Islet of Langerhans (tissue), 1 donor: Measurements from ENCODE around the gene PLA2G4E.

ENCODE experiments used
- FAIRE-seq: peaks from one replicate; lab custom pipeline; 2011; peaks lifted over from hg19 to GRCh38; lab: Jason Lieb, UNC

Gene PLA2G4E

GRCh38 chr15:41992151-41992802, 28.6 kb downstream of the PLA2G4E start:
- no peak for FAIRE-seq

- FAIRE-seq: no peak
These were observed 30.2 kb downstream of the PLA2G4E start for GRCh38 chr15:41990691-41991090.

GRCh38 chr15:41990243-41990605, 30.6 kb downstream of the PLA2G4E start:
- no peak for FAIRE-seq

GRCh38 chr15:41989573-41990242, 31.1 kb downstream of the PLA2G4E start:
- FAIRE-seq: no peak

- FAIRE-seq: no peak
These were observed 31.8 kb downstream of the PLA2G4E start for GRCh38 chr15:41988896-41989572.

GRCh38 chr15:41987925-41988275, 32.9 kb downstream of the PLA2G4E start:
- no peak for FAIRE-seq

GRCh38 chr15:41987246-41987924, 33.5 kb downstream of the PLA2G4E start:
- FAIRE-seq: no peak

GRCh38 chr15:41985236-41986160, 35.3 kb downstream of the PLA2G4E start:
- no peak for FAIRE-seq

GRCh38 chr15:41984622-41985021, 36.2 kb downstream of the PLA2G4E start:
- FAIRE-seq: no peak

GRCh38 chr15:41983621-41984571, 36.9 kb downstream of the PLA2G4E start:
- FAIRE-seq: no peak

- FAIRE-seq: no peak
These were observed 37.6 kb downstream of the PLA2G4E start for GRCh38 chr15:41983221-41983620.

GRCh38 chr15:41982133-41982930, 38.5 kb downstream of the PLA2G4E start:
- FAIRE-seq: no peak

GRCh38 chr15:41981371-41982132, 39.3 kb downstream of the PLA2G4E start:
- FAIRE-seq: no peak

- FAIRE-seq: no peak
These were observed 40.1 kb downstream of the PLA2G4E start for GRCh38 chr15:41980654-41981323.

- FAIRE-seq: no peak
These were observed 41.2 kb downstream of the PLA2G4E start for GRCh38 chr15:41979493-41980266.

GRCh38 chr15:41978534-41978933, 42.3 kb downstream of the PLA2G4E start:
- no peak for FAIRE-seq

GRCh38 chr15:41977757-41978383, 43.0 kb downstream of the PLA2G4E start:
- no peak for FAIRE-seq
